Epithelial cell of proximal tubule (primary cell): ENCODE measurements around the gene TMEM45B. TPM values are rescaled to one million over a fixed set of nuclear protein-coding genes. Genes with fewer than 3 reads are reported as not detected.
A peak's percentile ranks its signal among the peaks of the same experiment; 100 is the strongest.
"Not testable (repeated sequence)": the region's sequence is repeated elsewhere in the genome, so short reads cannot be mapped to it uniquely, and the experiment has no call there.

ENCODE experiments used
- DNase-seq: peaks from one replicate; pipeline ENCODE4 v3.0.0-alpha.2; 2011; ENCODE audit warnings: low read depth
- H3K4me3 ChIP-seq: 2 replicates; pipeline ENCODE4 v1.5.1; 2011; ENCODE audit warnings: low read depth, mild to moderate bottlenecking, low read length
- total RNA-seq: library from RNA; depleted of rRNA; stranded (reverse); fragments of >200 nt; gene quantifications from 2 replicates; pipeline ENCODE4 v1.2.3, GENCODE V29; 2015
- TF ChIP-seq, protein P1 (sequence below): conservative IDR thresholded peaks from 2 replicates; pipeline ENCODE4 v1.5.1; 2012; ENCODE audit warnings: low read depth, mild to moderate bottlenecking, low read length

TMEM45B gene
- total RNA-seq, 1 donor from 2014 or later, result 1.4 TPM

DNA sequence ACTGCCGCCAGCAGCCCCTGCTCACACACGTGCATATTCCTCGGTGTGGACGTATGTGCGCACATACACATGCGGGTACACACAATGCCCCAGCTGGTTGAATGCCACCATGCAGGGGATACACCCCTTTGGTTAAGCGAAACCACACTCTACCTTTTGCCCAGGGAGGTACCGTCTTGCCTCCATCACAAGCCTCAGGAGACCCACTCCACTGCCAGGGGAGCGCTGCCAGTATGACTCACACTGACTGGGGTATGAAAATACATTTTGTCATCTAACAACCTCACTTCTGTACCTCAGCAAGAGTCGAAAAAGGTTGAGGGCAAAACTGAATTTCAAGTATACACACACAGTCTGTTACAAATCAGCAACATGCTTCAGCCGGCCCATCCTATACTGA lies 39.4 kb downstream of the TMEM45B start:
- no peak for DNase-seq
- no peak overlapping the region for H3K4me3 ChIP-seq
- TF ChIP-seq, protein P1, sequence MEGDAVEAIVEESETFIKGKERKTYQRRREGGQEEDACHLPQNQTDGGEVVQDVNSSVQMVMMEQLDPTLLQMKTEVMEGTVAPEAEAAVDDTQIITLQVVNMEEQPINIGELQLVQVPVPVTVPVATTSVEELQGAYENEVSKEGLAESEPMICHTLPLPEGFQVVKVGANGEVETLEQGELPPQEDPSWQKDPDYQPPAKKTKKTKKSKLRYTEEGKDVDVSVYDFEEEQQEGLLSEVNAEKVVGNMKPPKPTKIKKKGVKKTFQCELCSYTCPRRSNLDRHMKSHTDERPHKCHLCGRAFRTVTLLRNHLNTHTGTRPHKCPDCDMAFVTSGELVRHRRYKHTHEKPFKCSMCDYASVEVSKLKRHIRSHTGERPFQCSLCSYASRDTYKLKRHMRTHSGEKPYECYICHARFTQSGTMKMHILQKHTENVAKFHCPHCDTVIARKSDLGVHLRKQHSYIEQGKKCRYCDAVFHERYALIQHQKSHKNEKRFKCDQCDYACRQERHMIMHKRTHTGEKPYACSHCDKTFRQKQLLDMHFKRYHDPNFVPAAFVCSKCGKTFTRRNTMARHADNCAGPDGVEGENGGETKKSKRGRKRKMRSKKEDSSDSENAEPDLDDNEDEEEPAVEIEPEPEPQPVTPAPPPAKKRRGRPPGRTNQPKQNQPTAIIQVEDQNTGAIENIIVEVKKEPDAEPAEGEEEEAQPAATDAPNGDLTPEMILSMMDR, result no peak

DNA sequence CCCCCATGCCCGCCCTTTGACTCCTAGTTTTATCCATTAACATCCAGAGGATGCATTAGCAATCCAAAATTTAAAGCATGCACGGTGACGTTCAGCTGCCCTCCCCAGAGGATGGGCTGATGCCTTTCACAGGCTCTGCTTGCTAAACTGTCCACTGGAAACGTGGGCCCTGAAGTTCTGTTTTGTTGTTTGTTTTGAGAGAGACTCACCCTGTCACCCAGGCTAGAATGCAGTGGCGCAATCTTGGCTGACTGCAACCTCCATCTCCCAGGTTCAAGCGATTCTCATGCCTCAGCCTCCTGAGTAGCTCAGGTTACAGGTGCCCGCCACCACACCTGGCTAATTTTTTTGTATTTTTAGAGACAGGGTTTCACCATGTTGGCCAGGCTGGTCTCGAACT lies 40.4 kb downstream of the TMEM45B start:
- DNase-seq, result no peak
- H3K4me3 ChIP-seq, result no peak overlapping the region
- TF ChIP-seq, protein P1, result no peak

DNA sequence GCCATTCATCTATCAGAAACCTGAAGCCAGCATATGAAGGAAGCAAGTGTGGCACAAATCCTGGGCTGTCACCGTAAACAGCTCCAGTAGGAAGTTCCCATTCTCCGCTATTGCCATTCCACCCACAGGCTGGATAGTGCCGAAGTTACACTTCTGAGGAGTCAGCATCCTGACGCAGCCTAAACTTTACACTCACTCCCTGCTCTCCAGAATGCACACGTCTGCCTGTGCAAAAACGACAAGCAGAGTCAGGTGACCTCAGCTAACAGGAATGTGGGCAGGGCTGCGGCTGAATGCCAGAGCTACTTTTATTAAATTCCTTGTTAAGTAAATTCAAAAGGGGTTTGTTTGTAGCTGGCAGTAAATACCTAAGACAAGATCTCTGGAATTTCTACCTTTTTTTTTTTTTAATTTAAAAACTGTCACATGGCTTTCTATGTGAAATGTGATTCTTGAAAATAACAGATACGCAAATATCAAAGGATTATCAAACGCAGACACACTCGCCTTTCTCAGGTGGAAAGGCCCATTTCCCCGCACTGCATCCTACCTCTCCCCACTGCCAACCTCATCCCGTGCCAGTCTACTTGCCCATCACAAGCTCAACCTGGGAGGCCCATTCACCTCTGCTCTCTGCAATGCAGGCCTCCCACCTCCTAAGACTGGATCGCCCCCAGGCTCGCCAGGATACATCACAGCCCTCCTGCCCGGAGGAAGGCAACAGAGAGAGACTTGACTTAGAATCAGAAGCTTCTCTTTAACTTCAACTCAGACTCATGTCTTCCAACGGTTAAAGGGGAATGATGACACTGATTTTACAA lies 46.3 kb downstream of the TMEM45B start:
- TF ChIP-seq, protein P1, result no peak
- H3K4me3 ChIP-seq, result no peak overlapping the region
- peak; percentile 88 for DNase-seq

DNA sequence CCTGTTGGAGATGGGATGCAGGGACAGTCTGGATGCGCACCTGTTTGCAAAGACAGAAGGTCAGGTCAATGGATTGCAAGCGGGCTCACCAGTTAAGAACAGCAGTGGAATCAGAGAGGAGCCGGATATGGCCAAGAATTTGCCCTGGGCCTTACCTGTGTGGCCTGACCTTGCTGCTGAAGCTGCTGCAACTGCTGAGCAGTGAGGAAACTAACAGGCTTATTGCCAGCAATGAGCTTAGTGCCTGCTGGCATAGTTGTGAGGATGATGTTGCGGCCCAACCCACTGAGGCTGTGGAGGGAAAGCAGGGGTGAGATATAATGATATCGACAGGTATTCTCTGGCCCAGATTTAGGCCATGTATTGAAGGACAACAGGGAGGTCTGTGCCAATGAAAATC lies 49.2 kb downstream of the TMEM45B start:
- DNase-seq, result no peak

GRCh38 chr11:129865701-129866100 lies 50.1 kb downstream of the TMEM45B start:
- TF ChIP-seq, protein P1, result no peak
- no peak for DNase-seq
- H3K4me3 ChIP-seq, result no peak overlapping the region

More for the DNA sequence above, 49.2 kb downstream of the TMEM45B start:
- H3K4me3 ChIP-seq, result no peak overlapping the region
- TF ChIP-seq, protein P1, result no peak

DNA sequence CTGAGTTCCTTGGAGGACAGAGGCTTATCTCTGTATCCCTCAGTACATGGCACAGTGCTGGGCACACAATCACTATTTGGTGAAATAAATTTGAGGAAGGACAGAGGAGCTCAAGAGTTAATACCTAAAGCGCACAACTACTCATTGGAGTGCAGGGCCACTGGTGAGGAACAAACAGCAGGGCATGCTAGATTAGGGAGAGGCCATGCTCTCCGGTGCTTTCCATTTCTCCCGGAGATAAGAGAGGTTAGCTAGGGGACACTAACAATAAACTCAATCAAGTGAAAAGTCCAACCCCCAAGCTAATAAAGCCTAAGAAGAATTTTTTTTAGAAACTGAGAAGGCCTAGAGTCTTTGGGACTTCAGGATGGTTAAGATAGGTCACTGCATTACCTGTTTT lies 50.7 kb downstream of the TMEM45B start:
- TF ChIP-seq, protein P1, result no peak
- H3K4me3 ChIP-seq, result no peak overlapping the region
- no peak for DNase-seq

DNA sequence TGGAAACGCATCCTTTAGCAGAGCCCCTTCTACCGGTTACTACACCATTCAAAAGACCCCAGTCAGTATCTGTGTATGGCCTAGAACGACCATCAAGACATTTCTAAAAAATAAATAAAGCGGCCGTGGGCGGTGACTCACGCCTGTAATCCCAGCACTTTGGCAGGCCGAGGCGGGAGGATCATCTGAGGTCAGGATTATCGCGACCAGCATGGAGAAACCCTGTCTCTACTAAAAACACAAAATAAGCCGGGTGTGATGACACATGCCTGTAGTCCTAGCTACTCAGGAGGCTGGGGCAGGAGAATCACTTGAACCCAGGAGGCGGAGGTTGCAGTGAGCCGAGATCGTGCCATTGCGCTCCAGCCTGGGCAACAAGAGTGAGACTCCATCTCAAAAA lies 53.0 kb downstream of the TMEM45B start:
- DNase-seq, H3K4me3 ChIP-seq: not testable (repeated sequence)
